ENCODE data around the gene MACF1. TPM values are rescaled to one million over a fixed set of nuclear protein-coding genes. Genes with fewer than 3 reads are reported as not detected.

Gene MACF1
- total and polyA plus RNA-seq, 4 donors: 23.3 to 216 (median 51.2) TPM

GRCh38 chr1:39261712-39262221 is 57.3 kb downstream of the MACF1 start:
- Histone ChIP-seq H3K27me3 (ENCODE audit: control insufficient read depth in 4 of 4, insufficient read depth in 4 of 4, low read length in 3 of 4) (no peaks in the 10 kb centered on the region), H3K9me3 (ENCODE audit: control insufficient read depth in 4 of 4, low read length in 3 of 4) (no peaks in the 10 kb centered on the region), H3K9ac (ENCODE audit: low read depth in 1 of 2, low read length in 2 of 2) (no peak overlapping the region), H3K4me3 (ENCODE audit: low read depth in 1 of 3, low read length in 3 of 3) (no peak overlapping the region), H3K27ac (ENCODE audit: low read depth in 1 of 2, low read length in 2 of 2) (no peak overlapping the region), H3K4me1 (ENCODE audit: control insufficient read depth in 4 of 4, insufficient read depth in 4 of 4, low read length in 3 of 4) (no peaks in the 10 kb centered on the region), H3K36me3 (ENCODE audit: control insufficient read depth in 4 of 4, insufficient read depth in 3 of 4, low read depth in 1 of 4, low read length in 3 of 4) (peaks cover 2 to 13% (median 8%) of the 10 kb centered on the region in 4 donors)
- TF ChIP-seq RAD21 (IDR thresholded peaks at IDR 0.05): no peak
- TF ChIP-seq GABPA (IDR thresholded peaks at IDR 0.05 in 1 of 2, conservative IDR thresholded peaks at IDR 0.05 in 1 of 2): no peak
- TF ChIP-seq CTCF (IDR thresholded peaks at IDR 0.05; ENCODE audit: low read depth, low read length, missing input control): no peak
- no peak for TF ChIP-seq FOXA1 (IDR thresholded peaks at IDR 0.05)
- TF ChIP-seq YY1 (IDR thresholded peaks at IDR 0.05): no peak
- TF ChIP-seq REST (IDR thresholded peaks at IDR 0.05): no peak
- no peak for TF ChIP-seq HNF4A (conservative IDR thresholded peaks at IDR 0.05)
- TF ChIP-seq SP1 (IDR thresholded peaks at IDR 0.05): no peak
- no peak for DNase-seq (ENCODE audit: low spot score)
- whole genome bisulfite sequencing: 85% methylated on average over 2 of the region's 2 CpGs

GRCh38 chr1:39262802-39263201 is 58.3 kb downstream of the MACF1 start:
- H3K4me3 ChIP-seq (ENCODE audit: low read depth in 1 of 3, low read length in 3 of 3): no peak overlapping the region
- H3K4me1 ChIP-seq (ENCODE audit: control insufficient read depth in 4 of 4, insufficient read depth in 4 of 4, low read length in 3 of 4): peaks cover 0 to 2% (median under 1%) of the 10 kb centered on the region in 4 donors
- H3K27me3 ChIP-seq (ENCODE audit: control insufficient read depth in 4 of 4, insufficient read depth in 4 of 4, low read length in 3 of 4): no peaks in the 10 kb centered on the region
- no peak overlapping the region for H3K9ac ChIP-seq (ENCODE audit: low read depth in 1 of 2, low read length in 2 of 2)
- H3K36me3 ChIP-seq (ENCODE audit: control insufficient read depth in 4 of 4, insufficient read depth in 3 of 4, low read depth in 1 of 4, low read length in 3 of 4): peaks cover 1 to 9% (median 6%) of the 10 kb centered on the region in 4 donors
- 86% methylated on average over 4 of the region's 4 CpGs for WGBS
- TF ChIP-seq CTCF (IDR thresholded peaks at IDR 0.05; ENCODE audit: low read depth, low read length, missing input control) (no peak), YY1 (IDR thresholded peaks at IDR 0.05) (no peak), SP1 (IDR thresholded peaks at IDR 0.05) (no peak), ZBTB33 (IDR thresholded peaks at IDR 0.05) (no peak), HNF4G (IDR thresholded peaks at IDR 0.05) (no peak), EGR1 (IDR thresholded peaks at IDR 0.05; ENCODE audit: low read depth in 2 of 2) (no peak), RAD21 (IDR thresholded peaks at IDR 0.05) (no peak), NR2F2 (IDR thresholded peaks at IDR 0.05) (no peak), GABPA (IDR thresholded peaks at IDR 0.05 in 1 of 2, conservative IDR thresholded peaks at IDR 0.05 in 1 of 2) (no peak), RXRA (IDR thresholded peaks at IDR 0.05) (no peak), FOXA1 (IDR thresholded peaks at IDR 0.05) (no peak), JUND (IDR thresholded peaks at IDR 0.05) (no peak), FOXA2 (IDR thresholded peaks at IDR 0.05) (no peak), TAF1 (conservative IDR thresholded peaks at IDR 0.05) (no peak), ATF3 (IDR thresholded peaks at IDR 0.05) (no peak), HNF4A (conservative IDR thresholded peaks at IDR 0.05) (no peak), REST (IDR thresholded peaks at IDR 0.05) (no peak)
- no peak for DNase-seq (ENCODE audit: low spot score)
- H3K27ac ChIP-seq (ENCODE audit: low read depth in 1 of 2, low read length in 2 of 2): no peak overlapping the region
- no peaks in the 10 kb centered on the region for H3K9me3 ChIP-seq (ENCODE audit: control insufficient read depth in 4 of 4, low read length in 3 of 4)
